ENCODE measurements around the gene CCDC77.
"Not testable (repeated sequence)": the region's sequence is repeated elsewhere in the genome, so short reads cannot be mapped to it uniquely, and the experiment has no call there.

Gene CCDC77

GRCh38 chr12:401235-402028 is at the start of gene CCDC77:
TSS of gene CCDC77 (plus strand) at chr12:401644. CDS start at chr12:409384, 7,740 bp downstream.
- peak; percentile 96 for DNase-seq

- DNase-seq, result no peak
These were observed 45.0 kb upstream of the CCDC77 start for GRCh38 chr12:356276-356988.

GRCh38 chr12:359091-359490 is 42.4 kb upstream of the CCDC77 start:
- DNase-seq, result no peak

- no peak for DNase-seq
These were observed 34.6 kb upstream of the CCDC77 start for GRCh38 chr12:366820-367219.

- no peak for DNase-seq
These were observed 33.5 kb upstream of the CCDC77 start for GRCh38 chr12:367972-368371.

- not testable (repeated sequence) for DNase-seq
These were observed 30.5 kb upstream of the CCDC77 start for GRCh38 chr12:370739-371485.

- no peak for DNase-seq
These were observed 14.8 kb upstream of the CCDC77 start for GRCh38 chr12:386651-387050.

- no peak for DNase-seq
These were observed 13.4 kb upstream of the CCDC77 start for GRCh38 chr12:388012-388411.

- DNase-seq, result peak; percentile 60
These were observed 12.8 kb upstream of the CCDC77 start for GRCh38 chr12:388541-389141.

- peak; percentile 92 for DNase-seq
These were observed 12.0 kb upstream of the CCDC77 start, which contains the start of gene KDM5A for GRCh38 chr12:389142-390096. TSS of gene KDM5A (minus strand) at chr12:389320. CDS start at chr12:389091, 229 bp downstream.

- no peak for DNase-seq
These were observed 616 bp upstream of the CCDC77 start for GRCh38 chr12:400828-401227.

GRCh38 chr12:402029-402389 is 565 bp downstream of the CCDC77 start:
- peak; percentile 69 for DNase-seq

- DNase-seq, result no peak
These were observed 13.4 kb downstream of the CCDC77 start for GRCh38 chr12:414859-415258.

GRCh38 chr12:418432-418831 is 17.0 kb downstream of the CCDC77 start:
- DNase-seq, result no peak

GRCh38 chr12:422526-422925 is 21.1 kb downstream of the CCDC77 start:
- DNase-seq, result no peak

- DNase-seq, result not testable (repeated sequence)
These were observed 34.3 kb downstream of the CCDC77 start for GRCh38 chr12:435737-436136.

- peak; percentile 61 for DNase-seq
These were observed 40.9 kb downstream of the CCDC77 start for GRCh38 chr12:442235-442884.

GRCh38 chr12:447141-447540 is 45.7 kb downstream of the CCDC77 start:
- DNase-seq, result no peak

- no peak for DNase-seq
These were observed 47.8 kb downstream of the CCDC77 start for GRCh38 chr12:449203-449602.

- DNase-seq, result peak; percentile 80
These were observed 49.0 kb downstream of the CCDC77 start for GRCh38 chr12:450438-450837.

GRCh38 chr12:452667-453210 is 51.3 kb downstream of the CCDC77 start:
- no peak for DNase-seq

All from hematopoietic multipotent progenitor cell treated with erythropoietin and hydrocortisone succinate and interleukin-3 and kit ligand, for 8 days (in vitro differentiated cells).